Thoracic aorta (tissue), 2 donors: ENCODE data around the gene FOXJ1. TPM values are rescaled to one million over a fixed set of nuclear protein-coding genes. Genes with fewer than 3 reads are reported as not detected.

Experiments used
- ATAC-seq: fragments of 150-250 bp; one replicate; pipeline ENCODE4 v1.8.0; 2017; ENCODE audit warnings: low read depth; ENCODE audit not compliant: insufficient number of reproducible peaks, low FRiP score
- DNase-seq: peaks from one replicate; pipeline ENCODE4 v3.0.0-alpha.2; 2020; ENCODE audit warnings: low spot score
- H3K27ac ChIP-seq, 2 donors: fragments of 200-600 bp; sonication (generic); 1 replicate in 1 of 2; 2 replicates in 1 of 2; pipeline ENCODE4 v1.5.1; 2016; ENCODE audit warnings: mild to moderate bottlenecking in 2 of 2, moderate library complexity in 2 of 2
- H3K27me3 ChIP-seq: fragments of 200-600 bp; sonication (generic); replicated peaks from 2 replicates; pipeline ENCODE4 v1.6.0; 2016; ENCODE audit warnings: mild to moderate bottlenecking; ENCODE audit not compliant: insufficient read depth
- H3K36me3 ChIP-seq: fragments of 200-600 bp; sonication (generic); one replicate; pipeline ENCODE4 v1.5.1; 2016
- H3K4me1 ChIP-seq, 2 donors: fragments of 200-600 bp; sonication (generic); 1 replicate in 1 of 2; 2 replicates in 1 of 2; pipeline versions ENCODE4 v1.5.1 to v1.6.0; 2016; ENCODE audit warnings: low read depth in 2 of 2, mild to moderate bottlenecking in 1 of 2; ENCODE audit not compliant: control insufficient read depth in 1 of 2
- H3K4me3 ChIP-seq: fragments of 200-600 bp; sonication (generic); 2 replicates; pipeline ENCODE4 v1.5.1; 2016; ENCODE audit warnings: mild to moderate bottlenecking
- H3K9me3 ChIP-seq: fragments of 200-600 bp; sonication (generic); 2 replicates; pipeline ENCODE4 v1.5.1; 2016
- total RNA-seq, 2 donors: library from RNA; depleted of rRNA; stranded (reverse); fragments of >200 nt; gene quantifications; one replicate each; pipeline versions ENCODE4 v1.1.0 to v1.2.3, GENCODE V29; 2016
- TF ChIP-seq, protein P1 (sequence below): fragments of 200-600 bp; sonication (generic); IDR thresholded peaks from one replicate; pipeline ENCODE4 v1.5.1; 2019; ENCODE audit warnings: antibody characterized with exemption

FOXJ1 gene
- total RNA-seq, 2 donors from 2014 or later: not detected

DNA sequence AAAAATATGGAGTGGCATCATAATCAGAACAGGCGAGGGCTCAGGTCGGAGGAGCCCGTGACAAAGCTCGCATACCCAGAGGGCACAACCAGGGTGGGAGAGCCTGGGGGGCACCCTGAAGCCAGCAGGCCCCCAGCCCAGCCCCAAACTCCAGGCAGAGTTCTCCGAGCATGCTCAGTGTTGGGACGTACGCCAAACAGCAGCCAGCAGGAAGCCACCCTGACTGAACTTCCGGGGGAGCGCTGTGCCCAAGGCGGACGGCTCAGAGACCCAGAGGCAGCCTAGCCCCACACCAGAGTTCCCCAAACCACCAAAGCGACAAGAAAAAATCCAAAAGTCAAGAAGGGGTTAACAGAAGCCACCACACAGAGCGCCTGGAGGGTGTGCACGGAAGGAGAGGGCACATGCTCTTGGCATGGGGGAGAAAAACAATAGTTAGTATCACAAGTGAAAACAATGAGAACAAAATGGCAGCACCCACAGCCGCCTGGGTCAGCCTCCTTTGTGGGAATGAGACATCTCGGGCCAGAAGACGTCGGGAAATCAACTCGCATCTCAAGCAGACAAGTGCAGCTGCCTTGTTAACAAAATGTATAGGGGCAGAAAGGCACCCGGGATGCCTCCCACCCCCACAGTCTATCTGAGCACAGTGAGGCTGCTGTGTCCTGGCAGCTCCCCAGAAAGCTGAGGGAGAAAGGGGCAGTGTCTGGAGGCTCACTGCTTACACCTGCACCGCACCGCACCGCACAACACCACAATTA, 49.3 kb downstream of the FOXJ1 start:
- Histone ChIP-seq H3K9me3 (no peaks in the 10 kb centered on the region), H3K27me3 (no peaks in the 10 kb centered on the region), H3K36me3 (peaks cover 72% of the 10 kb centered on the region), H3K4me3 (no peak overlapping the region), H3K27ac (no peak overlapping the region), H3K4me1 (no peaks in the 10 kb centered on the region)
- no peak for DNase-seq
- TF ChIP-seq, protein P1, sequence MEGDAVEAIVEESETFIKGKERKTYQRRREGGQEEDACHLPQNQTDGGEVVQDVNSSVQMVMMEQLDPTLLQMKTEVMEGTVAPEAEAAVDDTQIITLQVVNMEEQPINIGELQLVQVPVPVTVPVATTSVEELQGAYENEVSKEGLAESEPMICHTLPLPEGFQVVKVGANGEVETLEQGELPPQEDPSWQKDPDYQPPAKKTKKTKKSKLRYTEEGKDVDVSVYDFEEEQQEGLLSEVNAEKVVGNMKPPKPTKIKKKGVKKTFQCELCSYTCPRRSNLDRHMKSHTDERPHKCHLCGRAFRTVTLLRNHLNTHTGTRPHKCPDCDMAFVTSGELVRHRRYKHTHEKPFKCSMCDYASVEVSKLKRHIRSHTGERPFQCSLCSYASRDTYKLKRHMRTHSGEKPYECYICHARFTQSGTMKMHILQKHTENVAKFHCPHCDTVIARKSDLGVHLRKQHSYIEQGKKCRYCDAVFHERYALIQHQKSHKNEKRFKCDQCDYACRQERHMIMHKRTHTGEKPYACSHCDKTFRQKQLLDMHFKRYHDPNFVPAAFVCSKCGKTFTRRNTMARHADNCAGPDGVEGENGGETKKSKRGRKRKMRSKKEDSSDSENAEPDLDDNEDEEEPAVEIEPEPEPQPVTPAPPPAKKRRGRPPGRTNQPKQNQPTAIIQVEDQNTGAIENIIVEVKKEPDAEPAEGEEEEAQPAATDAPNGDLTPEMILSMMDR: no peak
- no peak for ATAC-seq

DNA sequence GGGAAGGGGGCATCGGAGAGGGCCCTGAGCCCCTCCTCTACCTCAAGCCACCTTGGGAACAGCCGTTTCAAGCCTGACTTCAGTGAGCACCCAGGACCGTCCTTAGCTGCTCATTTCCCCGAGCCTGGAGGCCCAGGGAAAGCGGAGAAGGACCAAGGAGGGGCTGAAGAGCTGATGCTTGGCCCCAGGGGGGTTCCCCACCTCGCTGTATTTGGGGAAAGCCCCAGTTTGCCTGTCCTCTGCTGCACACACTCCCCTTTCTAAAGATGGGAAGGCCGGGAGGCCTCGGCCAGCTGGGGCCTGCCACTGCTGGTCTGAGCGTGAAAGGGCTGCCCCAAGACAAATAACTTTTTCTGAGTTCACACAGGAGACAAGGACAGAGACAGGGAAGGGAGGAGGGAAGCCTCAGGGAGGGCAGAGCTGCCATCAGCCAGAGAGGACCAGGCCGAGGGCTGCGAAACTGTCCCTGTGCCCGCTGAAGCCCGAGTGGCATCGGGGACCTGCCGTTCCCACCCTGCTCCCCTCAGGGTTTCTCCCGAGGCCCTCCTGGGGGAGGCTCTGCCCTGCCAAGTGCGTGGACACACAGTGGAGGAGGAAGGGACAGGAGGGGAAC, 50.4 kb downstream of the FOXJ1 start:
- ATAC-seq (no peak), DNase-seq (no peak)
- Histone ChIP-seq H3K4me1 (no peaks in the 10 kb centered on the region), H3K27me3 (no peaks in the 10 kb centered on the region), H3K9me3 (no peaks in the 10 kb centered on the region), H3K36me3 (peaks cover 76% of the 10 kb centered on the region), H3K27ac (no peak overlapping the region), H3K4me3 (no peak overlapping the region)
- TF ChIP-seq, protein P1: no peak

DNA sequence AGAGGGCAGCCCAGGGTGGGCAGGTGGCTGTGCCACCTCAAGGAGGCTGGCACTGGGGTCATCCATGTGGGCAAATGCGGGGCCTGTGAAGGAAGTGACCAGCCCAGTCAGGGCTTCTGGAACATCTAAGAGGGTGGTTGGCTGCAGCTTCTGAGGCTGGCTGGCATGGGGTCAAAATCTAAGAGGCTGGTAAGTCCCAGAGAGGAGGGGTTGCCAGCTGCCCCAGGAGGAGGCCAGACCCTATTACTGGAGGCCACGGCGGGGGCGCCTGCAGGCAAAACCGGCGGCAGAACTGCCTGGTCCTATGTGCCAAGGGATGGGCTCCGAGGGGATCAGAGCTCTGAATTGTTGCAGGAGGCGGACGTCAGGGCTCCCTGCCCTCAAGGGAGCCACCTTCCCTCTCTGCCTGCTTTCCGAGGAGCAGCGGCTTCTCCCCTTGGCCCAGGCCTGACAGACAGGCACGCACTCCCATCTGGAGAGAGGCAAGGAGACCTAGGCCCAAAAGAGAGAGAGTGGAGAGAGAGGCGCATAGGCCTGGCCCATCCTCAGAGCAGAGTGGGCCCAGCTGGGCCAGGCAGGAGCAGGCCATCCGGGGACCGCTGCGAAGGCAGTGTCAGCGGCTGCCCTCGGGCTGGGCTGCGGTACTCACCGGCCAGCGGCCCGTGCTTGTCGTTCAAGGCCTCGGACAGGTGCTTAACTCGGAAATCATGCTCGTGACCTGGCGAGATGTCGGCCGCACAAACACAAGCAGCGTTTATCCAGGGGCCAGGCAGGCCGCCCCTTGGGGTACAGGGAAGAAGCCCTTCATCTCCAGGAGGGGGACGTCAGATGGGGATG, 51.1 kb downstream of the FOXJ1 start:
- H3K27ac ChIP-seq: no peak overlapping the region
- ATAC-seq: no peak

DNA sequence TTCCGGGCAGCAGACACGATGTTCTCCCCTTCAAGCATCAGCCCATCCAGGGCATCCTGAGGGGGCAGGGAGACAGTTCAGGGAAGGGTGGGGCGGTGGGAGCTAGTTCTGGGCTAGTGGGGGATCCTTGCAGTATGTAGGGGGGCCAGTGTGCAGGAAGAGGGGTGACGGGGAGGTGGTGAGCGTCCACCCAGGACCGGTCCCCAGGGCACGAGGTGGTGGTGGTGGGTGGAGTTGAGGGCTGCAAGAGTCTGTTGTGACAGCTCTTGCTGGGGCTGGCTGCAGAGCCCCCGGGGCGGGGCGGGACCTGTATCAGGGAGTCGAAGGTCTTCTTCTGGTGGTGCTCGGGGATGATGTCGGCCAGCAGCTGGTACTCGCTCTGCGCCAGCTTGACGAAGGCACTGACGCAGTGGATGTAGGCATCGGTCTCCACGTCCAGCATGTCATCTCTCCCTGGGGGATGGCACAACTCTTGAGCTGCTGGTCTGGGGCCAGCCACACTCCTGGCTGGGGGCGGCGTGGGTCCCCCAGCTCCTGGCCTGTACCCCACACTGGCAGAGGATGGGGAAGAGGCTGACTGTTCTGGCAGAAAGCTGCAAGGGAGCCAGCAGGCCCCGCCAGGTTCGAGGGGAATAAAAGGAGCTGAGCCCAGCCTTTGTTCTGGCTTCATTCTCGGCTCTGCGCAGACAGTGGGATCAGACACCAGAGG, 52.0 kb downstream of the FOXJ1 start:
- Histone ChIP-seq H3K9me3 (no peaks in the 10 kb centered on the region), H3K27me3 (no peaks in the 10 kb centered on the region), H3K4me3 (no peak overlapping the region), H3K27ac (no peak overlapping the region), H3K4me1 (no peaks in the 10 kb centered on the region), H3K36me3 (peaks cover 77% of the 10 kb centered on the region)
- TF ChIP-seq, protein P1: no peak
- DNase-seq (no peak), ATAC-seq (no peak)

More for the DNA sequence above, 51.1 kb downstream of the FOXJ1 start:
- no peaks in the 10 kb centered on the region for H3K9me3 ChIP-seq
- H3K4me1 ChIP-seq: no peaks in the 10 kb centered on the region
- no peak overlapping the region for H3K4me3 ChIP-seq
- no peak for DNase-seq
- TF ChIP-seq, protein P1: no peak
- H3K27me3 ChIP-seq: no peaks in the 10 kb centered on the region
- H3K36me3 ChIP-seq: peaks cover 78% of the 10 kb centered on the region
